Esophagus squamous epithelium (tissue), 5 donors: Measurements from ENCODE around the gene RAB26. TPM values are rescaled to one million over a fixed set of nuclear protein-coding genes. Genes with fewer than 3 reads are reported as not detected.

ENCODE experiments used
- DNase-seq: peaks from one replicate; lab custom pipeline; 2025; lab: John Stamatoyannopoulos, UW
- H3K27ac ChIP-seq, 4 donors: fragments of 200-600 bp; sonication (generic); one replicate each; pipeline ENCODE4 v1.5.1; 2016 to 2019; ENCODE audit warnings: mild to moderate bottlenecking in 1 of 4
- H3K27me3 ChIP-seq, 4 donors: fragments of 200-600 bp; sonication (generic); 1 replicate in 3 of 4; 2 replicates in 1 of 4; pipeline versions ENCODE4 v1.5.1 to v1.6.0; 2017 to 2021; ENCODE audit warnings: antibody characterized with exemption in 1 of 4
- H3K36me3 ChIP-seq, 3 donors: fragments of 200-600 bp; sonication (generic); one replicate each; pipeline ENCODE4 v1.5.1; 2016 to 2019
- H3K4me1 ChIP-seq, 3 donors: fragments of 200-600 bp; sonication (generic); one replicate each; pipeline ENCODE4 v1.5.1; 2017 to 2019
- H3K4me3 ChIP-seq, 4 donors: fragments of 200-600 bp; sonication (generic); 1 replicate in 3 of 4; 2 replicates in 1 of 4; pipeline ENCODE4 v1.5.1; 2016 to 2019; ENCODE audit warnings: mild to moderate bottlenecking in 2 of 4, moderate library complexity in 1 of 4
- H3K9me3 ChIP-seq, 3 donors: fragments of 200-600 bp; sonication (generic); one replicate each; pipeline ENCODE4 v1.5.1; 2016 to 2019
- POLR2A ChIP-seq, 4 donors: fragments of 450-650 bp; IDR thresholded peaks; one replicate each; pipeline ENCODE4 v1.6.1; 2017; ENCODE audit warnings: antibody characterized with exemption in 4 of 4, mild to moderate bottlenecking in 4 of 4, moderate library complexity in 3 of 4
- WGBS, 2 donors: methylation state at CpG; one replicate each; pipeline ENCODE4 v1.1.5; 2018; 5-methylcytosine and 5-hydroxymethylcytosine counted together
- intact Hi-C: fragments of 100-400 bp; cut with DNase I; formaldehyde crosslinking; loops from one replicate; pipeline ENCODE4 v1.15.0; 2022
- total RNA-seq, 4 donors: library from RNA; depleted of rRNA; stranded (reverse); fragments of >200 nt; gene quantifications; one replicate each; pipeline ENCODE4 v1.1.0, GENCODE V29; 2016
- TF ChIP-seq, protein P1 (sequence below), 6 experiments: fragments of 450-650 bp in 4 of 6; fragments of 200-600 bp in 2 of 6; sonication (generic) in 2 of 6; IDR thresholded peaks; one replicate each; pipeline ENCODE4 v1.5.1; 2016 to 2019; ENCODE audit warnings: antibody characterized with exemption in 6 of 6, mild to moderate bottlenecking in 4 of 6, moderate library complexity in 4 of 6
- donor health status: DM: yes; HTN: yes; CAD: no.

RAB26 gene
- total RNA-seq, 4 donors from 2014 or later, result 0.26 to 4.2 (median 0.99) TPM

DNA sequence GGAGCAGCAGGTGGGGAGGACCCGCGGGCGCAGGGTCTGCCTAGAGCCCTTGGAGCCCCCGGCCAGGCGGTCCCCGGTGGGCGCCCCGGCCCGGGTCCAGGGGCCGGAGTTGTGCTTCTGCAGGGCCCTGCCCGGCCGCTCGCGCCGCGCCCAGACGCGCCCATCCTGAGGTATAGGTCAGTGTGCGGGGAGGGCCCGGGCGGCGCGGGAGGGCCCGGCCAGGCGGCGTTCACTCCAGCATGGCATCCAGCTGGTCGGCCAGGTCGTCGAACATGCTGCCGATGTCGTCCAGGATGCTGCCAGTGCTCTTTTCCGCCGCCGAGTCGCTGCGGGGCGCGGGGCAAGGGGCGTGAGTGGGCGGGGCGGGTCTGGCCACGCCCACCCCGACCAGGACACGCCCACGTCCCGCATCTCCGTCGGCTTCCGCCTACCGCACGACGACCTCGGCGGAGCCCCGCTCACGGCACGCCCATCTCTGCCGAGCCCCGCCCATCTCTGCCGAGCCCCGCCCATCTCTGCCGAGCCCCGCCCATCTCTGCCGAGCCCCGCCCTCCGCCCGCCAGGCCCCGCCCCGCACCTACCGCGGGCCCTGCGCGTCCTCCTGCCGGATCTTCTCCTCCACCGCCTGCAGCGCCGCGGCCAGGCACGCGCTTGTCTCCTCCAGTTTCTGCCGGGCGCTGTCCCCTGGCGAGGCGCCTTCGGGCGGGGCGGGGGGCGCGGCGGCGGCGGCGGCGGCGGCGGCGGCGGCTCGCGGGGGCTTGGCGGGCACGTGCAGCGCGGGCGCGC is 30.1 kb downstream of the RAB26 start:
- TF ChIP-seq POLR2A (IDR thresholded peaks at IDR 0.05), result no peak
- TF ChIP-seq, protein P1, sequence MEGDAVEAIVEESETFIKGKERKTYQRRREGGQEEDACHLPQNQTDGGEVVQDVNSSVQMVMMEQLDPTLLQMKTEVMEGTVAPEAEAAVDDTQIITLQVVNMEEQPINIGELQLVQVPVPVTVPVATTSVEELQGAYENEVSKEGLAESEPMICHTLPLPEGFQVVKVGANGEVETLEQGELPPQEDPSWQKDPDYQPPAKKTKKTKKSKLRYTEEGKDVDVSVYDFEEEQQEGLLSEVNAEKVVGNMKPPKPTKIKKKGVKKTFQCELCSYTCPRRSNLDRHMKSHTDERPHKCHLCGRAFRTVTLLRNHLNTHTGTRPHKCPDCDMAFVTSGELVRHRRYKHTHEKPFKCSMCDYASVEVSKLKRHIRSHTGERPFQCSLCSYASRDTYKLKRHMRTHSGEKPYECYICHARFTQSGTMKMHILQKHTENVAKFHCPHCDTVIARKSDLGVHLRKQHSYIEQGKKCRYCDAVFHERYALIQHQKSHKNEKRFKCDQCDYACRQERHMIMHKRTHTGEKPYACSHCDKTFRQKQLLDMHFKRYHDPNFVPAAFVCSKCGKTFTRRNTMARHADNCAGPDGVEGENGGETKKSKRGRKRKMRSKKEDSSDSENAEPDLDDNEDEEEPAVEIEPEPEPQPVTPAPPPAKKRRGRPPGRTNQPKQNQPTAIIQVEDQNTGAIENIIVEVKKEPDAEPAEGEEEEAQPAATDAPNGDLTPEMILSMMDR (IDR thresholded peaks at IDR 0.05), result no peak
- H3K4me1 ChIP-seq, result peaks cover 0 to 44% (median 15%) of the 10 kb centered on the region in 3 donors
- H3K27me3 ChIP-seq, result no peaks in the 10 kb centered on the region
- no peak for DNase-seq
- 20 to 60% methylated on average over 1 of the region's 106 CpGs for WGBS, 2 donors
- intact Hi-C loops, result no loop called here
- no peaks in the 10 kb centered on the region for H3K9me3 ChIP-seq
- no peak overlapping the region for H3K27ac ChIP-seq
- no peak overlapping the region for H3K4me3 ChIP-seq
- H3K36me3 ChIP-seq, result peaks cover 26 to 50% (median 27%) of the 10 kb centered on the region in 3 donors

- no peak for TF ChIP-seq POLR2A (IDR thresholded peaks at IDR 0.05)
- TF ChIP-seq, protein P1 (IDR thresholded peaks at IDR 0.05), result no peak
- H3K4me1 ChIP-seq, result peaks cover 0 to 38% (median 15%) of the 10 kb centered on the region in 3 donors
- DNase-seq, result no peak
- H3K27ac ChIP-seq, result peak overlapping the region in 1 of 4 donors; percentile 21
- no peaks in the 10 kb centered on the region for H3K9me3 ChIP-seq
- intact Hi-C loops, result no loop called here
- WGBS, 2 donors, result 63% methylated on average over 27 of the region's 50 CpGs; no CpG with 5 or more reads in 1 of the 2 donors
- no peaks in the 10 kb centered on the region for H3K27me3 ChIP-seq
- peak overlapping the region in 1 of 4 donors; percentile 27 for H3K4me3 ChIP-seq
- H3K36me3 ChIP-seq, result peaks cover 21 to 45% (median 23%) of the 10 kb centered on the region in 3 donors
These were observed 30.7 kb downstream of the RAB26 start for GRCh38 chr16:2179107-2179501.

DNA sequence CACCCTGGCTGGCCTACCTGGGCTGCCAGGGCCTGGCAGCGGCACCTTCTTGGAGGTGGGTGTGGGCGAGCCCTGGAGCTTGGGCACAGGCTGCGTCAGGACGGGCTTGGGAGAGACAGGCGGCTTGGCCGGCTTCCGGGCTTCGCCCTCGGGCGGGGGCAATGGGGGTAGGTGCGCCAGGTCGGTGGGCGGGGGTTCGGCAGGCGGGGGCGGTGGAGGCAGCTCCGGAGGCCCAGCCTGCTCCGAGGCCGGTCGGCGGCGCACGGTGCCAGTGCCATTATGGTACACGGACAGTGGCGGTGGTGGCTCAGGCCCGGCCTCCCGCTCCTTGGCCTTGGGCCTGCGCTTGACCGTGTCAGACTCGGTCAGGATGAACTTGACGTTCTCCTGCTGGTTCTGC is 31.2 kb downstream of the RAB26 start:
- Histone ChIP-seq H3K27me3 (no peaks in the 10 kb centered on the region), H3K27ac (peak overlapping the region in 1 of 4 donors; percentile 21), H3K4me1 (peaks cover 0 to 35% (median 15%) of the 10 kb centered on the region in 3 donors), H3K36me3 (peaks cover 16 to 40% (median 19%) of the 10 kb centered on the region in 3 donors), H3K9me3 (no peaks in the 10 kb centered on the region), H3K4me3 (peak overlapping the region in 1 of 4 donors; percentile 27)
- intact Hi-C loops, result no loop called here
- no peak for TF ChIP-seq POLR2A (IDR thresholded peaks at IDR 0.05)
- TF ChIP-seq, protein P1 (IDR thresholded peaks at IDR 0.05), result no peak
- no CpG with 5 or more reads among the region's 31 CpGs for WGBS, 2 donors
- DNase-seq, result no peak

DNA sequence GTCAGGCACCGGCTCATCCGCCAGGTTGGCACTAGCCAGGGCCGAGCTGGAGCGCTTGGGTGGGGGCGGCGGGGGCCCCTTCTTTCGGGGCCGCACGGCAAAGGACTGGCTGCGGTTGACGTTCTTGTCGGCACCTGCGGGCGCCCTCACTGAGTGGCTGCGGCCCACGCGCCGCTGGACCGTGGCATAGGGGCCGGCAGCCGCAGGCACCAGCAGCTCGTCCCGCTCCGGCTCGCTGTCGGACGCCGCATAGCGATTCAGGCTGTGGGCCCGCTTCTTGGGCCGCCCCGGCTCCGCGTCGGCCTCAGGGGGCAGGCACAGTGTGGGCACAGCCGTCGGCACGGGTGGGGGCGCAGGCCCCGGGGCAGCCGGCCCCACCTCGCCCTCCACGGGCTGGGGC is 32.0 kb downstream of the RAB26 start:
- DNase-seq, result no peak
- no peak overlapping the region for H3K27ac ChIP-seq
- TF ChIP-seq POLR2A (IDR thresholded peaks at IDR 0.05), result no peak
- TF ChIP-seq, protein P1 (IDR thresholded peaks at IDR 0.05), result no peak
- H3K4me3 ChIP-seq, result no peak overlapping the region
- intact Hi-C loops, result no loop called here
- 100% methylated on average over 1 of the region's 43 CpGs; no CpG with 5 or more reads in 1 of the 2 donors for WGBS, 2 donors
- peaks cover 0 to 27% (median 15%) of the 10 kb centered on the region in 3 donors for H3K4me1 ChIP-seq
- H3K36me3 ChIP-seq, result peaks cover 7 to 31% (median 10%) of the 10 kb centered on the region in 3 donors
- no peaks in the 10 kb centered on the region for H3K27me3 ChIP-seq
- no peaks in the 10 kb centered on the region for H3K9me3 ChIP-seq
